ENCODE measurements around the gene CLDN6. TPM values are rescaled to one million over a fixed set of nuclear protein-coding genes. Genes with fewer than 3 reads are reported as not detected.

Gene CLDN6
- total RNA-seq, 6 experiments from 2014 or later, result 2.9 TPM; not detected in 5

DNA sequence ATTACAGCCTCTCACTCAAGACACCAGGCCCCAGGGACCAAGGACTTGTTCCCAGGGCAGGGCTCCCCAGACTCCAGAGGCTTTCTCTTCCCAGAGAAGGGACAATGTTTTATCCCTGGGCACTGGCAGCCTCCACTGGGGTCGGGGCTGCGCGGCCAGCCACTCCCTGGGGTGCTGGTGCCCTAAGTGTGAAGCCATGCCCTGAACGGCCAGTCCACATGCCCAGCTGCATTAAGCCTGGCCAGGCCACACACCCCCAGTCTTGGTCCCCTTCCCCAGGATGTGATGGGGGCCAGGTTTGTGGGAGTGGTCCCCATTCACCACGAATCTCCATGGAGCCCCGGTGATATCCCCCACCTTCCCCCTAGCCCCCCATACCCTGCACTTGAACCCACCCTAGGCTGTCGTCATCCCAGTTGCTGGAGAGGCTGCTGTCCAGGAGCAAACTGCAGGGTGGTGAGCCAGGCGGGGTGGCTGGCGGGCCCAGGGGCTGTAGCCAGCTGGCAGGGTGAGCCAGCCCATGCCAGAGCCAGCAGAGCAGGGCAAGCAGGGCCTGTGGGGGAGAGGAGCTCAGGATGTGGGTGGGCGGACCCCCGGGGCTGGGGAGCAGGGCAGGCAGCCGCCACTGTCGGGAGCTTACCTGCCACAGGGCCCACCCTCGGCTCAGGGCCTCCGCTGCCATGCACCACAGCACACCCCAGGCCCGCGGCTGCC lies 44.2 kb downstream of the CLDN6 start:
- Histone ChIP-seq H3K36me3 (no peaks in the 10 kb centered on the region), H3K9me3 (no peaks in the 10 kb centered on the region), H3K27me3 (no peaks in the 10 kb centered on the region), H3K4me3 (no peak overlapping the region), H3K27ac (no peak overlapping the region), H3K4me1 (peaks cover 0 to 17% (median 4%) of the 10 kb centered on the region in 4 donors)
- DNase-seq, result no peak
- no peak for TF ChIP-seq POLR2A (IDR thresholded peaks at IDR 0.05)
- TF ChIP-seq, protein P1, sequence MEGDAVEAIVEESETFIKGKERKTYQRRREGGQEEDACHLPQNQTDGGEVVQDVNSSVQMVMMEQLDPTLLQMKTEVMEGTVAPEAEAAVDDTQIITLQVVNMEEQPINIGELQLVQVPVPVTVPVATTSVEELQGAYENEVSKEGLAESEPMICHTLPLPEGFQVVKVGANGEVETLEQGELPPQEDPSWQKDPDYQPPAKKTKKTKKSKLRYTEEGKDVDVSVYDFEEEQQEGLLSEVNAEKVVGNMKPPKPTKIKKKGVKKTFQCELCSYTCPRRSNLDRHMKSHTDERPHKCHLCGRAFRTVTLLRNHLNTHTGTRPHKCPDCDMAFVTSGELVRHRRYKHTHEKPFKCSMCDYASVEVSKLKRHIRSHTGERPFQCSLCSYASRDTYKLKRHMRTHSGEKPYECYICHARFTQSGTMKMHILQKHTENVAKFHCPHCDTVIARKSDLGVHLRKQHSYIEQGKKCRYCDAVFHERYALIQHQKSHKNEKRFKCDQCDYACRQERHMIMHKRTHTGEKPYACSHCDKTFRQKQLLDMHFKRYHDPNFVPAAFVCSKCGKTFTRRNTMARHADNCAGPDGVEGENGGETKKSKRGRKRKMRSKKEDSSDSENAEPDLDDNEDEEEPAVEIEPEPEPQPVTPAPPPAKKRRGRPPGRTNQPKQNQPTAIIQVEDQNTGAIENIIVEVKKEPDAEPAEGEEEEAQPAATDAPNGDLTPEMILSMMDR (IDR thresholded peaks at IDR 0.05), result no peak
- ATAC-seq, result no peak
- WGBS (ENCODE audit: insufficient coverage, low coverage, low lambda C conversion rate, missing lambda C conversion rate), result no CpG with 5 or more reads among the region's 17 CpGs
- intact Hi-C loops (cut with DNase I), result no loop called here

DNA sequence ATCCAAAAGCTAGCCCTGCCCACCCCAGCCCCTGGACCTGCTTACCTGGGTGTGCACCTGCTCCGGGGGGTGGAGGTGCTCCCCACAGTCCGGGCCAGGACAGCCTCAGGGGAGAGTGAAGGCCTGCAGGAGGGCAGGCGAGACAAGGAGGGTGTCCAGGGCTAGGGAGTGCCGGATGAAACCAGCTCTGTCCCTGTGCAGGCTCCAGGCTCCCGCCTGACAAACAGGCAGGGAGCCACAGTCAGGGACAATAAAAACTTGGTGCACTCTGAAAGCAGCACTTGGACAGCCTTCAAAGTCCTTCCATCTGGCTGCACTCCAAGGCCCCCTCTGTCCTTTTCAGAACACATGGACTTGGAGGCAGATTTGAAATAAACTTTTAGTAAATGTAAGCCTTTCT lies 44.9 kb downstream of the CLDN6 start:
- H3K4me1 ChIP-seq, result peaks cover 0 to 17% (median 4%) of the 10 kb centered on the region in 4 donors
- H3K27me3 ChIP-seq, result peaks cover 0 to 2% of the 10 kb centered on the region in 2 donors
- no peak for ATAC-seq
- DNase-seq, result no peak
- H3K36me3 ChIP-seq, result no peaks in the 10 kb centered on the region
- H3K4me3 ChIP-seq, result no peak overlapping the region
- WGBS (ENCODE audit: insufficient coverage, low coverage, low lambda C conversion rate, missing lambda C conversion rate), result no CpG with 5 or more reads among the region's 5 CpGs
- no peak overlapping the region for H3K27ac ChIP-seq
- TF ChIP-seq, protein P1 (IDR thresholded peaks at IDR 0.05), result no peak
- no peak for TF ChIP-seq POLR2A (IDR thresholded peaks at IDR 0.05)
- intact Hi-C loops (cut with DNase I), result no loop called here
- H3K9me3 ChIP-seq, result no peaks in the 10 kb centered on the region

DNA sequence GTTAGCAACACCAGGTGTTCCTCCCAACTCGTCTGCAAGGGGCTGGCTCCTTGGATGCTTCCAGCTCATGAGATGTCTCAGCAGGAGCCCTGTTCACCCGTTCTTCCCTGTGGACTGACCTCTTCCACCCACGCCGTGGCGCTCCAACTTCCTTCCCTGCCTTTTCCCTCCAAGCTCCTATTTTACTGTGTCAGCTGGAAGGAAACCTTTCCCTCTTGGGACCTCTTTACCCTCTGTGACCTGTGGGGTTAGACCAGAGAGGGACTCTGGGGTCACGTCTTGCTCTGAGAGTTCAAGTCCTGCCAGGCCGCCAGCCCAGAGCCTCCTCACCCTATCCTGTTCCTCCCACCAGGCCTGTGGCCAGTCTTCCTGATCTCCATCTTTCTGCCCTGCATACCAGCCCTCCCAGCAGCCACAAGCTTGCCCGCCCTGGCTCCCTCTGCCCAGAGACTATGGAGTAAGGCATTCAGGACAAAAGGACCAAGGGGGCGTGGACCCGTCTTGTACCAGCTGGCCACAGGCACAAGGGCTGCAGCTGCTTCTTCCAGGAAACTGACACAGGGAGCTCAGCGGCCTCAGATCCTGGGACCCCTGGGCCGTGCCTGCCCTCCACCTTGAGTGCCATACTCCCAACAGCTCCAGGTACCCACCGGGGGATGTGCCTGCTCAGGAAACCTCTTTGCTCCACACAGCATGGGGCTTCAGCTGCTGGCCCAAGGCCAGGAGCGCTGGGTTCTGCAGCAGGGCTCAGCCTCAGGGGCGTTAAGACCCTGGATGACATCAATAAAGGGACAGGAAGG lies 45.8 kb downstream of the CLDN6 start:
- peaks cover 0 to 12% (median under 1%) of the 10 kb centered on the region in 4 donors for H3K4me1 ChIP-seq
- no peak for DNase-seq
- 86% methylated on average over 12 of the region's 15 CpGs for WGBS (ENCODE audit: insufficient coverage, low coverage, low lambda C conversion rate, missing lambda C conversion rate)
- H3K27ac ChIP-seq, result no peak overlapping the region
- H3K27me3 ChIP-seq, result peaks cover 4 to 7% of the 10 kb centered on the region in 2 donors
- H3K4me3 ChIP-seq, result no peak overlapping the region
- TF ChIP-seq, protein P1 (IDR thresholded peaks at IDR 0.05), result no peak
- no peak for TF ChIP-seq POLR2A (IDR thresholded peaks at IDR 0.05)
- no peaks in the 10 kb centered on the region for H3K9me3 ChIP-seq
- ATAC-seq, result no peak
- H3K36me3 ChIP-seq, result no peaks in the 10 kb centered on the region
- intact Hi-C loops (cut with DNase I), result no loop called here

DNA sequence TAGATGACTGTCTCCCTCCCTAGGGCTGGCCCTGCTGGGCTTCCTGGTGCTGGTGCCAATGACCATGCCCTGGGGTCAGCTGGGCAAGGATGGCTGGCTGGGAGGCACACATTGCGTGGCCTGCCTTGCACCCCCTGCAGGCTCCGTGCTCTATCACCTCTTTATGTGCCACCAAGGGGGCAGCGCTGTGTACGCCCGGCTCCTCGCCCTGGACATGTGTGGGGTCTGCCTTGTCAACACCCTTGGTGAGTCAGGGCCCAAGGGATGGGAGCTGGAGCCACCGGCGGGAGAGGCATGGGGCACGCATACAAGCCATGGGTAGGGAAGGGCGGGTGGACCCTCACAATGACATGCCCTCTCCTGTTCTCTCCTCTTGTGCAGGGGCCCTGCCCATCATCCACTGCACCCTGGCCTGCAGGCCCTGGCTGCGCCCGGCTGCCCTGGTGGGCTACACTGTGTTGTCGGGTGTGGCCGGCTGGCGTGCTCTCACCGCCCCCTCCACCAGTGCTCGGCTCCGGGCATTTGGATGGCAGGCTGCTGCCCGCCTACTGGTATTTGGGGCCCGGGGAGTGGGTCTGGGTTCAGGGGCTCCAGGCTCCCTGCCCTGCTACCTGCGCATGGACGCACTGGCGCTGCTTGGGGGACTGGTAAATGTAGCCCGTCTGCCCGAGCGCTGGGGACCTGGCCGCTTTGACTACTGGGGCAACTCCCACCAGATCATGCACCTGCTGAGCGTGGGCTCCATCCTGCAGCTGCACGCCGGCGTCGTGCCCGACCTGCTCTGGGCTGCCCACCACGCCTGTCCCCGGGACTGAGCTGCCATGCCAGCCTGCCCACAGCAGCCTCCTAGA lies 46.6 kb downstream of the CLDN6 start:
- DNase-seq (no peak), ATAC-seq (no peak)
- H3K4me3 ChIP-seq, result no peak overlapping the region
- TF ChIP-seq, protein P1 (IDR thresholded peaks at IDR 0.05), result no peak
- TF ChIP-seq POLR2A (IDR thresholded peaks at IDR 0.05), result no peak
- WGBS (ENCODE audit: insufficient coverage, low coverage, low lambda C conversion rate, missing lambda C conversion rate), result 97% methylated on average over 8 of the region's 35 CpGs
- no peaks in the 10 kb centered on the region for H3K36me3 ChIP-seq
- peaks cover 0 to 7% (median 0%) of the 10 kb centered on the region in 4 donors for H3K4me1 ChIP-seq
- intact Hi-C loops (cut with DNase I), result no loop called here
- H3K27ac ChIP-seq, result no peak overlapping the region
- no peaks in the 10 kb centered on the region for H3K9me3 ChIP-seq
- peaks cover 4 to 7% of the 10 kb centered on the region in 2 donors for H3K27me3 ChIP-seq

All from right lobe of liver (tissue), 6 donors.